ENCODE results near the gene ADAMTS13. TPM values are rescaled to one million over a fixed set of nuclear protein-coding genes. Genes with fewer than 3 reads are reported as not detected.

ADAMTS13 gene
- total and polyA plus RNA-seq, 10 donors: 1.1 to 4.8 (median 2.7) TPM

GRCh38 chr9:133452562-133452961 is 30.4 kb downstream of the ADAMTS13 start:
- no peaks in the 10 kb centered on the region for H3K36me3 ChIP-seq
- no peaks in the 10 kb centered on the region for H3K9me3 ChIP-seq
- no peaks in the 10 kb centered on the region for H3K27me3 ChIP-seq (replicated peaks in 1 of 7)
- intact Hi-C loops (cut with DNase I; ENCODE audit: low total_unique reads): no loop called here
- DNase-seq: no peak
- WGBS, 5 donors: 84 to 99% (median 86%) methylated on average over 7 of the region's 7 CpGs
- no peak overlapping the region for H3K27ac ChIP-seq
- no peak overlapping the region for H3K4me3 ChIP-seq
- H3K4me1 ChIP-seq: no peaks in the 10 kb centered on the region
- no peak for TF ChIP-seq CTCF (IDR thresholded peaks at IDR 0.05 in 8 of 11, conservative IDR thresholded peaks at IDR 0.05 in 3 of 11)
- TF ChIP-seq POLR2A (IDR thresholded peaks at IDR 0.05): no peak
- TF ChIP-seq POLR2AphosphoS5 (IDR thresholded peaks at IDR 0.05): no peak

- TF ChIP-seq CTCF (IDR thresholded peaks at IDR 0.05 in 8 of 11, conservative IDR thresholded peaks at IDR 0.05 in 3 of 11) (no peak), POLR2A (IDR thresholded peaks at IDR 0.05) (no peak), POLR2AphosphoS5 (IDR thresholded peaks at IDR 0.05) (no peak)
- 74 to 86% (median 81%) methylated on average over 11 of the region's 11 CpGs for WGBS, 5 donors
- intact Hi-C loops (cut with DNase I; ENCODE audit: low total_unique reads): no loop called here
- no peaks in the 10 kb centered on the region for H3K27me3 ChIP-seq (replicated peaks in 1 of 7)
- H3K36me3 ChIP-seq: no peaks in the 10 kb centered on the region
- no peak for DNase-seq
- H3K27ac ChIP-seq: no peak overlapping the region
- H3K9me3 ChIP-seq: no peaks in the 10 kb centered on the region
- H3K4me1 ChIP-seq: peaks cover 0 to 2% (median 2%) of the 10 kb centered on the region in 6 donors
- H3K4me3 ChIP-seq: no peak overlapping the region
Measured at GRCh38 chr9:133453651-133454050, 31.5 kb downstream of the ADAMTS13 start.

- H3K4me1 ChIP-seq: peaks cover 0 to 9% (median 8%) of the 10 kb centered on the region in 6 donors
- intact Hi-C loops (cut with DNase I; ENCODE audit: low total_unique reads): no loop called here
- H3K4me3 ChIP-seq: no peak overlapping the region
- H3K9me3 ChIP-seq: no peaks in the 10 kb centered on the region
- no peaks in the 10 kb centered on the region for H3K27me3 ChIP-seq (replicated peaks in 1 of 7)
- TF ChIP-seq CTCF (IDR thresholded peaks at IDR 0.05 in 8 of 11, conservative IDR thresholded peaks at IDR 0.05 in 3 of 11) (no peak), POLR2AphosphoS5 (IDR thresholded peaks at IDR 0.05) (no peak), POLR2A (IDR thresholded peaks at IDR 0.05) (no peak)
- 79 to 86% (median 85%) methylated on average over 9 to 19 of the region's 19 CpGs for WGBS, 5 donors
- H3K36me3 ChIP-seq: no peaks in the 10 kb centered on the region
- H3K27ac ChIP-seq: no peak overlapping the region
- DNase-seq: no peak
Measured at GRCh38 chr9:133454325-133454724, 32.2 kb downstream of the ADAMTS13 start.

- Histone ChIP-seq H3K36me3 (no peaks in the 10 kb centered on the region), H3K4me3 (no peak overlapping the region), H3K27me3 (replicated peaks in 1 of 7) (no peaks in the 10 kb centered on the region), H3K9me3 (no peaks in the 10 kb centered on the region), H3K4me1 (peaks cover 0 to 13% (median 11%) of the 10 kb centered on the region in 6 donors), H3K27ac (no peak overlapping the region)
- intact Hi-C loops (cut with DNase I; ENCODE audit: low total_unique reads): no loop called here
- peak; percentile 76 for DNase-seq
- WGBS, 5 donors: 83 to 95% (median 90%) methylated on average over 17 to 20 of the region's 20 CpGs
- no peak for TF ChIP-seq CTCF (IDR thresholded peaks at IDR 0.05 in 8 of 11, conservative IDR thresholded peaks at IDR 0.05 in 3 of 11)
- TF ChIP-seq POLR2AphosphoS5 (IDR thresholded peaks at IDR 0.05): no peak
- no peak for TF ChIP-seq POLR2A (IDR thresholded peaks at IDR 0.05)
Measured at GRCh38 chr9:133454943-133455673, 32.9 kb downstream of the ADAMTS13 start.
